ENCODE results near the gene MYO5C.
A peak's percentile ranks its signal among the peaks of the same experiment; 100 is the strongest.
"Not testable (repeated sequence)": the region's sequence is repeated elsewhere in the genome, so short reads cannot be mapped to it uniquely, and the experiment has no call there.

Gene MYO5C

DNA sequence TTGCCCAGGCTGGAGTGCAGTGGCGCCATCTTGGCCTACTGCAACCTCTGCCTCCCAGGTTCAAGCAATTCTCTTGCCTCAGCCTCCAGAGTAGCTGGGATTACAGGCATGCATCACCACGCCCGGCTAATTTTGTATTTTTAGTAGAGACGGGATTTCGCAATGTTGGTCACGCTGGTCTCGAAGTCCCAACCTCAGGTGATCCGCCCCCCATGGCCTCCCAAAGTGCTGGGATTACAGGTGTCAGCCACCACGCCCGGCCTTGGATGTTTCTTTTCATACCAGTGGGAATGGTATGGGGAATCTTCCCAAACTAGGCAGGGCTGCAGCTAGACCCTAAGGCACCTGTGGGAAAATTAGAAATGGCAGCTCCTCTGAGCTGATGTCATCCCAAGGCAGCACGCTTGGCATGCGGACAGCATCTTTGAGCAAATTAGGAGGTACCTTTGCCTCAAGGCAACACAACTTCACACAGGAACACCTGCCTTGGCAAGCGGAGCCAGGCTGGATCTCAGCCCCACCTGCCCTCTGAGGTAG is 56.5 kb downstream of the MYO5C start:
- not testable (repeated sequence) for DNase-seq

- DNase-seq, result no peak
Observed at GRCh38 chr15:52238149-52238548, 57.5 kb downstream of the MYO5C start.

DNA sequence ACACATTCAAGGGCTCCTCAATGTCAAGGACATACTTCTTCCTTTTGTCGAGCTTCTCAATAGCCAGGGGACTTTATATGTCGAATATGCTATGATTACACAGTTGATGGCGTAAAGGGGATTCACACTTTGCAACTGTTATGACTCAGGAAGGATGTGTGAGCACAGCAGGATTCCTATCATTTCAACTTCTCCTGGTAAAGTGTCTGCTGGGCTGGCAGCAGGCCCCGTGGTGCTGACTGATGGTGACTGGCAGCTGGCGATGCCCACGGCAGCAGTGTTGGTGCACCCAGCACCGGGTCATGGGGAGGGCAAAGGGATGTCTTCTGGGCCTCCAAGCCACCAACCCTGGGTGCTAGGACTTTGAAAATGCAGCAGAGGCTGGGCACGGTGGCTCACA is 59.6 kb downstream of the MYO5C start:
- no peak for DNase-seq

DNA sequence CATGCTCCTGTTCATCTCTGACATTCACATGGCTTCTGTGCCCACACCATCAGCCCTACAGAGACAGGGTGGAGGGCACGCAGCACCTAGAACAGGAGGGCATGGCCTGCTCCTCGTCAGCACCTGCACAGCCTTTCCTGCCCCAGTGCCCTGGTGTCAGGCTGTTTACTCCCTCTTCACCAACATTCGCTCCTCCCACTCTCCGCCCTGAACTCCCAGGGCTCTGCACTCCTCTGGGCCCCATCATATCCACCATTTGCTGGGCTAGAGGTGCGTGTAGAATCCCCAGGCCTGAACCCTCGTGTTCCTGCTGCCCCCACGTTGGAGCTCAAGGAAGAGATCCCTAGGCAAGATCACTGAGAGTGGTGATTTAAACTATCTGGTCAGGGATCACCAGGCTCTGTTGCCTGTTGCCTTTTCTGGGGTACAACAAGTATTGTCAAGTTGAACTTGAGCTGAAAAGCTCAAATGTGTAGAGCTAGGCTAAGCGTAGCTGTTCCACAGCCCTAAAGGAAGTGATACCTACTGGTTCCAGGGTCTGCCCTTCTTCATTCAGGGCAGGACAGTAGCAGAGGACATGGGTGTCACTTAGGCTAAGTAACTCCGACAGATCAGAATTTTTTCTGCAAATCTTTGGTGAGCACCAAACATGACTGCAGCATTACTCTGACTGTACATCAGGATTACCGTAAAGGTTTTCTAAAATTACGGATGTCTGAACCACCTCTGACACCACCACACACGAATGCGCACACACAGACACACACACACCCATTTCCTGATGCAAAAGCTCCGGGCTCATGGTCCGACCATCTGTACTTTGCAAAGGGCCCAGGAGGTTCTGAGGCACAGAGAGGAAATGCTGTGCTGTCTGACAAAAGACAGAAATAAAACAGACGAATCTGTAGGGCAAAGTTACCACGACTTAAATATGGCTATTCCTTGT is 60.7 kb downstream of the MYO5C start:
- peak; percentile 21 to 26 for DNase-seq

GRCh38 chr15:52233405-52233804 is 62.2 kb downstream of the MYO5C start:
- no peak for DNase-seq

GRCh38 chr15:52232327-52232726 is 63.3 kb downstream of the MYO5C start:
- DNase-seq, result no peak

DNA sequence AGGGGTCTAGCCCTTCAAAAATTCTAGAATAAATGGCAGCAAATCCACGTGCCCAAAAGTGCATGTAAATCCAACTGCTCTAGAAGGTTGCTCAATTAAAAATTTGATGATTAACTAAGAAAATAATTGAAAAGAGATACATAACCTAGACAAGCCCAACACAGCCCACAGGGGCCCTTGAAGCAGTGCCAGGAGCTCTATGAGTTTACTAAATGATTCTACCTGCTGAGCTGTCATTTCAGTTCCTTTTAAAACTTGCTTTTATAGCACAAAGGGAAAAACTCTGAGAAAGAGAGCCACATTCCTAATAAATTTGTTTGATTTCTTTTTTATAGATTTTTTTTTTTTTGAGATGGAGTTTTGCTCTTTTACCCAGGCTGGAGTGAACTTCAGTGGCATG is 65.5 kb downstream of the MYO5C start:
- no peak for DNase-seq

DNA sequence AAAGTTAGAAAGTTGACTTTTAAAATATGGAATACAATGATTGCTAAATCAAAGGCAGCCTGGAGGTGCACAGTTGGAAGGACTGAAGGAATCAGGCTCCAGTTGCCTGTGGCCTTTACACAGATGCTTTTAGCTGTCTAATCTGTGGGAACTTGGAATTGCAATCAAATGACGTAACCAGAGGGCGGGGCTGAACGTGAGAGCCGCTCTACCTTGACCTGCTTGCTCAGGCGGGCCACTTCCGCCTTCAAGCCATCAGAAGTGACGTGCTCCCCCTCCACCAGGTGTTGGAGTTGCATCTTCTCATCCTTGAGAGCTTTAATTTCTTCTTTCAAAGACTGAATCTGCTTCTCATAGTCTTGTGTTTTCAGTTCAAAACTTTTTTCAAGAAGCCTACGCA is 66.7 kb downstream of the MYO5C start:
- no peak for DNase-seq

GRCh38 chr15:52227456-52227855 is 68.1 kb downstream of the MYO5C start:
- peak; percentile 53 to 65 for DNase-seq

DNA sequence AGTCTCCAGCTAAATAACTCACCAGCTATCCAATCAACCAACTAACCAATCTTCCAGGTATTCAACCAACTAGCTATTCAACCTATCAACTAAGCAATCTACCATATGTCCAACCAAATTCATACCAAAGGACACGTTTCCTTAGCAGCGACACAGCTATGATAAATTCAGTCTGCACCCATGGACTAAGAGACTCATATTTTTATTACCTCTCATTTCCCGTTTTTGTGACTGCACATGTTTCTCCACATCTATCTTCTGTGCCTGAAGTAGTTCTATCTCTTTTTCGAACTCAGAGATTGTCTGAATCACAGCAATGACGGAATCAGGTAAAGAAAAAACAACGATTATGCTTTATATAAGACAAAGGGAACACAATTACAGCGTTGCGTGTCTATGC is 70.4 kb downstream of the MYO5C start:
- DNase-seq, result no peak

- no peak for DNase-seq
Observed at GRCh38 chr15:52224211-52224610, 71.4 kb downstream of the MYO5C start.

DNA sequence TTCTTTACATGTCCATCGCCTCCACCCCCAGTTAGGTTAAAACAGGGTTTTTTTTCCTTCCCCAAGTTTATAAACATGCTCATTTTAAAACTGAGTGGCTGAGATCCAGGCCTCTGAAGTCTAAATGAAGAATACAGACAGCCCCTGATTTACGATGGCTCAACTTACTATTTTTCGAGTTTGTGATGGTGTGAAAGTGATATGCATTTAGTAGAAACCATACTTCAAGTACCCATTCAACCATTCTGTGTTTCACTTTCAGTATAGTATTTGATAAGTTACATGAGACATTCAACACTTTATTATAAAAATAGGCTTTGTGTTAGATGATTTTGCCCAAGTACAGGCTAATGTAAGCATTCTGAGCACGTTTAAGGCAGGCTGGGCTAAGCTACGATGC is 73.9 kb downstream of the MYO5C start:
- DNase-seq, result no peak

- no peak for DNase-seq
Observed at GRCh38 chr15:52220937-52221660, 74.5 kb downstream of the MYO5C start.

DNA sequence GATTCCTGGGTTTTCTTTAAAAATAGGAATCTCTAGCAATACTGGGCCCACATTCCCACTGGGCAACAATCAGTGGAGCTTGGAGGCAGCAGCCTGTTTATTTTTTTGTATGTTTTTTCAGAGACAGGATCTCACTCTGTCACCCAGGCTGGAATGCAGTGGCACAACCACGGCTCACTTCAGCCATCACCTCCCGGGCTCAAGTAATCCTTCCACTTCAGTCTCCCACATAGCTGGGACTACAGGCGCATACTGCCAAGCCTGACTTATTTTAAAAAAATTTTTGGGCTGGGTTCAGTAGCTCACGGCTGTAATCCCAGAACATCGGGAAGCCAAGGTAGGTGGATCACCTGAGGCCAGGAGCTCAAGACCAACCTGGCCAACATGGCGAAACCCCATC is 75.4 kb downstream of the MYO5C start:
- no peak for DNase-seq

DNA sequence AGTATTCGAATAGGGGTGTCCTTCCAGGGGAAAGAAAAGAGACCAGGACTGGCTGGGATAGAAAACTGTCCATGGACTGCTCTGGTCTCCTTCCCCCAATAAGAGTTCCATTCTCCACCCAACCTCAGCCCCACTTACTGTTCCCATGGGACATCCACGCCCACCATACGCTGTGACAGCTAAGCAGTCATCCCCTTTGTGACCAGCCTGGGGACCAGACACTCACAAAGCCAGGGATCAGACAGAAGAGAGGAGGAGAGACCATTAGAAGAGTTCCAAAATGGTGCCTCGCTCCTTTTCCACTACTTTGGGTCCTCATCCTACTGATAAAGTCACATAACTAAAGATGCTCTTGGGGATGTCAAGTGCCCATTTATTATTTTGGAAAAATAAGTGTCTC is 76.8 kb downstream of the MYO5C start:
- DNase-seq, result no peak

- DNase-seq, result no peak
Observed at GRCh38 chr15:52218371-52218770, 77.2 kb downstream of the MYO5C start.

- no peak for DNase-seq
Observed at GRCh38 chr15:52217186-52217585, 78.4 kb downstream of the MYO5C start.

- no peak for DNase-seq
Observed at GRCh38 chr15:52214553-52214952, 81.1 kb downstream of the MYO5C start.

- no peak for DNase-seq
Observed at GRCh38 chr15:52213206-52213605, 82.4 kb downstream of the MYO5C start.

- peak; percentile 63 to 73 for DNase-seq
Observed at GRCh38 chr15:52208306-52208946, 87.2 kb downstream of the MYO5C start.

DNA sequence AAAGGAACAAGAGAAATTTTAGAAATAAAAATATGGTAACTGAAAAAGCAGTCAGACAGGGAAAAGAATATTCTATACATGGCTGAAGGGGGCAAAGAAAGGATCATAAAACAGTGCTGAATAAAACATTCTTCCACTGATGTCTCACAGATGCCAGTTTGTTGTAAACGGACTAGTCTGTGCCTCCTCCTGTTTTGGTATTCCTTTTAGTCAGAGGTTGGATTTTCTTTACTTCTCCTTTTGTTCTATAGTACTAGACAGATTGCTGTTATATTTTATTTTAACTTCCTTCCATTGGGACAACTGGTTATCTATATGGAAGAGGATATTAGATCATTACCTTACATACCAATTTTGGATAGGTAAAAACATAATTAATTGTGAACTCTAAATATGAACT is 88.4 kb downstream of the MYO5C start:
- no peak for DNase-seq

GRCh38 chr15:52206446-52206845 is 89.2 kb downstream of the MYO5C start:
- DNase-seq, result no peak

DNA sequence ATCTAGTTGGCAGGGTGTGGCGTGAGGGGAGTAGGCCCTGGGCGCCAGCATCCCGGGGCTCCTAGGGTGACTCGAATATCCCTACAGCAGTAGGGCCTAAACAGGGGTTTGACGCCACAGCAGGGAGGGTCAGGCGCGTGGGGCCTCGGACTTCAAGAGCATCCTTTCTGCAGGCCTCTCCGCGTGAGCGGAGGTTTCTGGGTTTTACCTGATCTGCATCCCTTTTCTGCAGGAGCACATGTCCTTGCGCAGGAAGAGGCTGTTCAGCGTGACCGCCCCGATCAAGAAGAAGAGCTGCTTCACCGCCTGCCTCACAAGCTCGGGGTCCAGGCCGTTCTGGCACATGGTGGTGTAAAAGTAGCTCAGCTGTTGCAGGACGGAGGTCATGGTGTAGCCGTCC is 90.9 kb downstream of the MYO5C start:
- DNase-seq, result no peak

All from activated CD4-positive, alpha-beta T cell treated with anti-CD3 and anti-CD28 coated beads for 4 hours (primary cell).